Gastrocnemius medialis (tissue), 4 donors: ENCODE data around the gene USO1. TPM values are rescaled to one million over a fixed set of nuclear protein-coding genes. Genes with fewer than 3 reads are reported as not detected.

Experiments used
- ATAC-seq, 2 donors: fragments of 150-250 bp; one replicate each; pipeline ENCODE4 v1.9.1; 2016
- DNase-seq, 2 donors: peaks; one replicate each; pipeline ENCODE4 v3.0.0-alpha.2; 2019
- H3K27ac ChIP-seq, 4 donors: fragments of 200-600 bp; sonication (generic); 1 replicate in 1 of 4; 2 replicates in 3 of 4; pipeline ENCODE4 v1.5.1; 2016 to 2018; ENCODE audit warnings: mild to moderate bottlenecking in 2 of 4, moderate library complexity in 1 of 4
- H3K27me3 ChIP-seq, 3 donors: fragments of 200-600 bp; sonication (generic) in 2 of 3; 1 replicate in 1 of 3; 2 replicates in 2 of 3; pipeline versions ENCODE4 v1.5.1 to v1.6.0; 2016 to 2019; ENCODE audit warnings: mild to moderate bottlenecking in 1 of 3, moderate library complexity in 1 of 3
- H3K36me3 ChIP-seq, 2 donors: fragments of 200-600 bp; sonication (generic) in 1 of 2; one replicate each; pipeline ENCODE4 v1.5.1; 2017 to 2018
- H3K4me1 ChIP-seq, 2 donors: fragments of 200-600 bp; sonication (generic) in 1 of 2; one replicate each; pipeline ENCODE4 v1.5.1; 2016 to 2017; ENCODE audit warnings: mild to moderate bottlenecking in 2 of 2
- H3K4me3 ChIP-seq, 4 donors: fragments of 200-600 bp; sonication (generic) in 3 of 4; 1 replicate in 1 of 4; 2 replicates in 3 of 4; pipeline ENCODE4 v1.5.1; 2016 to 2019; ENCODE audit warnings: mild to moderate bottlenecking in 2 of 4
- H3K9me3 ChIP-seq, 3 donors: fragments of 200-600 bp; sonication (generic) in 2 of 3; 1 replicate in 1 of 3; 2 replicates in 2 of 3; pipeline ENCODE4 v1.5.1; 2016 to 2019
- CTCF ChIP-seq, 5 experiments: fragments of 450-650 bp in 3 of 5; fragments of 200-600 bp in 2 of 5; sonication (generic) in 2 of 5; IDR thresholded peaks in 4 of 5; conservative IDR thresholded peaks in 1 of 5; 1 replicate in 4 of 5; 2 replicates in 1 of 5; pipeline ENCODE4 v1.5.1; 2016 to 2019; ENCODE audit warnings: antibody characterized with exemption in 5 of 5, mild to moderate bottlenecking in 3 of 5, moderate library complexity in 3 of 5
- POLR2A ChIP-seq, 2 donors: fragments of 450-650 bp; IDR thresholded peaks; one replicate each; pipeline ENCODE4 v1.6.1; 2017; ENCODE audit warnings: antibody characterized with exemption in 2 of 2, mild to moderate bottlenecking in 2 of 2, moderate library complexity in 2 of 2
- in situ Hi-C, 4 donors: fragments of 200-750 bp; cut with MboI; loops; one replicate each; pipeline versions ENCODE4 v1.15.0 to v1.8.0; 2017; ENCODE audit warnings: low sequenced_read_pairs in 4 of 4
- intact Hi-C: fragments of 100-400 bp; cut with DNase I; formaldehyde crosslinking; loops from one replicate; pipeline ENCODE4 v1.15.1; 2023; ENCODE audit warnings: low total_unique reads
- total RNA-seq, 4 donors: library from RNA; depleted of rRNA; stranded (reverse); fragments of >200 nt; gene quantifications; one replicate each; pipeline versions ENCODE4 v1.1.0 to v1.2.3, GENCODE V29; 2016

Gene USO1
- total RNA-seq, 4 donors from 2014 or later, result 213 to 328 (median 254) TPM

- Histone ChIP-seq H3K27ac (peak overlapping the region; percentile 84 to 91 (median 88)), H3K4me3 (no peak overlapping the region), H3K9me3 (no peaks in the 10 kb centered on the region), H3K4me1 (peaks cover 8 to 12% of the 10 kb centered on the region in 2 donors), H3K27me3 (no peaks in the 10 kb centered on the region), H3K36me3 (no peaks in the 10 kb centered on the region)
- intact Hi-C loops, result loop anchor here (1.0 kb wide), 1 partner anchor 25 kb away; the partner anchor contains the start of gene USO1
- DNase-seq (no peak), ATAC-seq (no peak)
- in situ Hi-C loops, result no loop called here
- TF ChIP-seq POLR2A (IDR thresholded peaks at IDR 0.05) (no peak), CTCF (IDR thresholded peaks at IDR 0.05 in 4 of 5, conservative IDR thresholded peaks at IDR 0.05 in 1 of 5) (no peak)
Measured at GRCh38 chr4:75699299-75699698, 25.1 kb upstream of the USO1 start.

GRCh38 chr4:75702919-75703411 lies 21.4 kb upstream of the USO1 start:
- in situ Hi-C loops (no loop called here), intact Hi-C loops (no loop called here)
- DNase-seq (no peak), ATAC-seq (no peak)
- Histone ChIP-seq H3K27ac (peak overlapping the region in 3 of 4 donors; percentile 3 to 47 (median 41)), H3K9me3 (no peaks in the 10 kb centered on the region), H3K36me3 (peaks cover 0 to 10% of the 10 kb centered on the region in 2 donors), H3K4me1 (no peaks in the 10 kb centered on the region), H3K4me3 (no peak overlapping the region), H3K27me3 (no peaks in the 10 kb centered on the region)
- TF ChIP-seq POLR2A (IDR thresholded peaks at IDR 0.05) (no peak), CTCF (IDR thresholded peaks at IDR 0.05 in 4 of 5, conservative IDR thresholded peaks at IDR 0.05 in 1 of 5) (no peak)

- no peak for ATAC-seq
- intact Hi-C loops (no loop called here), in situ Hi-C loops (no loop called here)
- TF ChIP-seq CTCF (IDR thresholded peaks at IDR 0.05 in 4 of 5, conservative IDR thresholded peaks at IDR 0.05 in 1 of 5), result no peak
- TF ChIP-seq POLR2A (IDR thresholded peaks at IDR 0.05), result no peak
- no peak for DNase-seq
- H3K27me3 ChIP-seq, result no peaks in the 10 kb centered on the region
- peaks cover 0 to 10% of the 10 kb centered on the region in 2 donors for H3K36me3 ChIP-seq
- no peaks in the 10 kb centered on the region for H3K9me3 ChIP-seq
- H3K27ac ChIP-seq, result peak overlapping the region in 3 of 4 donors; percentile 24 to 36 (median 28)
- H3K4me3 ChIP-seq, result no peak overlapping the region
- H3K4me1 ChIP-seq, result peaks cover 0 to 2% of the 10 kb centered on the region in 2 donors
Measured at GRCh38 chr4:75705198-75705977, 19.0 kb upstream of the USO1 start.

GRCh38 chr4:75708218-75708691 lies 16.1 kb upstream of the USO1 start:
- intact Hi-C loops, result no loop called here
- Histone ChIP-seq H3K27ac (peak overlapping the region in 2 of 4 donors; percentile 20 to 28), H3K4me1 (peaks cover 0 to 2% of the 10 kb centered on the region in 2 donors), H3K36me3 (peaks cover 0 to 10% of the 10 kb centered on the region in 2 donors), H3K4me3 (no peak overlapping the region), H3K27me3 (no peaks in the 10 kb centered on the region), H3K9me3 (no peaks in the 10 kb centered on the region)
- TF ChIP-seq CTCF (IDR thresholded peaks at IDR 0.05 in 4 of 5, conservative IDR thresholded peaks at IDR 0.05 in 1 of 5) (peak in 2 of 5 experiments; percentile 20 to 32), POLR2A (IDR thresholded peaks at IDR 0.05) (no peak)
- ATAC-seq, result no peak
- in situ Hi-C loops, result no loop called here
- no peak for DNase-seq
